ENCODE data around the gene MBD1. TPM values are rescaled to one million over a fixed set of nuclear protein-coding genes. Genes with fewer than 3 reads are reported as not detected.

The MBD1 gene
- total and polyA plus RNA-seq, 2 of the 13 experiments (the other 11 are each of a cell fraction or from before 2014, with no cell fraction given) = 25.5 to 28.6 TPM

- TF ChIP-seq, protein P1, sequence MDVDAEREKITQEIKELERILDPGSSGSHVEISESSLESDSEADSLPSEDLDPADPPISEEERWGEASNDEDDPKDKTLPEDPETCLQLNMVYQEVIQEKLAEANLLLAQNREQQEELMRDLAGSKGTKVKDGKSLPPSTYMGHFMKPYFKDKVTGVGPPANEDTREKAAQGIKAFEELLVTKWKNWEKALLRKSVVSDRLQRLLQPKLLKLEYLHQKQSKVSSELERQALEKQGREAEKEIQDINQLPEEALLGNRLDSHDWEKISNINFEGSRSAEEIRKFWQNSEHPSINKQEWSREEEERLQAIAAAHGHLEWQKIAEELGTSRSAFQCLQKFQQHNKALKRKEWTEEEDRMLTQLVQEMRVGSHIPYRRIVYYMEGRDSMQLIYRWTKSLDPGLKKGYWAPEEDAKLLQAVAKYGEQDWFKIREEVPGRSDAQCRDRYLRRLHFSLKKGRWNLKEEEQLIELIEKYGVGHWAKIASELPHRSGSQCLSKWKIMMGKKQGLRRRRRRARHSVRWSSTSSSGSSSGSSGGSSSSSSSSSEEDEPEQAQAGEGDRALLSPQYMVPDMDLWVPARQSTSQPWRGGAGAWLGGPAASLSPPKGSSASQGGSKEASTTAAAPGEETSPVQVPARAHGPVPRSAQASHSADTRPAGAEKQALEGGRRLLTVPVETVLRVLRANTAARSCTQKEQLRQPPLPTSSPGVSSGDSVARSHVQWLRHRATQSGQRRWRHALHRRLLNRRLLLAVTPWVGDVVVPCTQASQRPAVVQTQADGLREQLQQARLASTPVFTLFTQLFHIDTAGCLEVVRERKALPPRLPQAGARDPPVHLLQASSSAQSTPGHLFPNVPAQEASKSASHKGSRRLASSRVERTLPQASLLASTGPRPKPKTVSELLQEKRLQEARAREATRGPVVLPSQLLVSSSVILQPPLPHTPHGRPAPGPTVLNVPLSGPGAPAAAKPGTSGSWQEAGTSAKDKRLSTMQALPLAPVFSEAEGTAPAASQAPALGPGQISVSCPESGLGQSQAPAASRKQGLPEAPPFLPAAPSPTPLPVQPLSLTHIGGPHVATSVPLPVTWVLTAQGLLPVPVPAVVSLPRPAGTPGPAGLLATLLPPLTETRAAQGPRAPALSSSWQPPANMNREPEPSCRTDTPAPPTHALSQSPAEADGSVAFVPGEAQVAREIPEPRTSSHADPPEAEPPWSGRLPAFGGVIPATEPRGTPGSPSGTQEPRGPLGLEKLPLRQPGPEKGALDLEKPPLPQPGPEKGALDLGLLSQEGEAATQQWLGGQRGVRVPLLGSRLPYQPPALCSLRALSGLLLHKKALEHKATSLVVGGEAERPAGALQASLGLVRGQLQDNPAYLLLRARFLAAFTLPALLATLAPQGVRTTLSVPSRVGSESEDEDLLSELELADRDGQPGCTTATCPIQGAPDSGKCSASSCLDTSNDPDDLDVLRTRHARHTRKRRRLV (CRISPR knock-in tag; IDR thresholded peaks at IDR 0.05) = peak; percentile 48; the same call in 1 of the 2 replicates
- TF ChIP-seq ZNF296 (CRISPR knock-in tag; conservative IDR thresholded peaks at IDR 0.05) (no peak), LBX2 (CRISPR knock-in tag; IDR thresholded peaks at IDR 0.05; ENCODE audit: borderline replicate concordance) (peak; percentile 86; the same call in 1 of the 2 replicates), PLSCR1 (CRISPR knock-in tag; IDR thresholded peaks at IDR 0.05; ENCODE audit: borderline replicate concordance) (no peak), SOX13 (IDR thresholded peaks at IDR 0.05) (no peak), SOX13 (CRISPR knock-in tag; conservative IDR thresholded peaks at IDR 0.05 in 1 of 2, IDR thresholded peaks at IDR 0.05 in 1 of 2) (peak in 1 of 2 experiments; percentile 37; a peak in 2 of 4 replicates), FLYWCH1 (CRISPR knock-in tag; IDR thresholded peaks at IDR 0.05) (no peak), ZNF484 (CRISPR knock-in tag; IDR thresholded peaks at IDR 0.05; ENCODE audit: borderline replicate concordance, low read depth) (no peak), CBX2 (IDR thresholded peaks at IDR 0.05; ENCODE audit: low read depth, low read length) (no peak), CBX2 (CRISPR knock-in tag; IDR thresholded peaks at IDR 0.05; ENCODE audit: low read depth) (no peak), NFATC3 (CRISPR knock-in tag; IDR thresholded peaks at IDR 0.05) (no peak), SNAI1 (CRISPR knock-in tag; IDR thresholded peaks at IDR 0.05; ENCODE audit: borderline replicate concordance) (no peak), ZSCAN5A (CRISPR knock-in tag; IDR thresholded peaks at IDR 0.05; ENCODE audit: borderline replicate concordance) (no peak)
- TF ChIP-seq, protein P2, sequence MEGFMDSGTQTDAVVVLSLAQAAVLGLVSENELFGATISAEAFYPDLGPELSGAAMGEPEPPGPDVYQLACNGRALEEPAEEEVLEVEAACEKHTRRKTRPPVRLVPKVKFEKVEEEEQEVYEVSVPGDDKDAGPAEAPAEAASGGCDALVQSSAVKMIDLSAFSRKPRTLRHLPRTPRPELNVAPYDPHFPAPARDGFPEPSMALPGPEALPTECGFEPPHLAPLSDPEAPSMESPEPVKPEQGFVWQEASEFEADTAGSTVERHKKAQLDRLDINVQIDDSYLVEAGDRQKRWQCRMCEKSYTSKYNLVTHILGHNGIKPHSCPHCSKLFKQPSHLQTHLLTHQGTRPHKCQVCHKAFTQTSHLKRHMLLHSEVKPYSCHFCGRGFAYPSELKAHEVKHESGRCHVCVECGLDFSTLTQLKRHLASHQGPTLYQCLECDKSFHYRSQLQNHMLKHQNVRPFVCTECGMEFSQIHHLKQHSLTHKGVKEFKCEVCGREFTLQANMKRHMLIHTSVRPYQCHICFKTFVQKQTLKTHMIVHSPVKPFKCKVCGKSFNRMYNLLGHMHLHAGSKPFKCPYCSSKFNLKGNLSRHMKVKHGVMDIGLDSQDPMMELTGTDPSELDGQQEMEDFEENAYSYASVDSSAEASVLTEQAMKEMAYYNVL (CRISPR knock-in tag; IDR thresholded peaks at IDR 0.05; ENCODE audit: borderline replicate concordance) = peak; percentile 55; the same call in 1 of the 2 replicates
- TF ChIP-seq, protein P3, sequence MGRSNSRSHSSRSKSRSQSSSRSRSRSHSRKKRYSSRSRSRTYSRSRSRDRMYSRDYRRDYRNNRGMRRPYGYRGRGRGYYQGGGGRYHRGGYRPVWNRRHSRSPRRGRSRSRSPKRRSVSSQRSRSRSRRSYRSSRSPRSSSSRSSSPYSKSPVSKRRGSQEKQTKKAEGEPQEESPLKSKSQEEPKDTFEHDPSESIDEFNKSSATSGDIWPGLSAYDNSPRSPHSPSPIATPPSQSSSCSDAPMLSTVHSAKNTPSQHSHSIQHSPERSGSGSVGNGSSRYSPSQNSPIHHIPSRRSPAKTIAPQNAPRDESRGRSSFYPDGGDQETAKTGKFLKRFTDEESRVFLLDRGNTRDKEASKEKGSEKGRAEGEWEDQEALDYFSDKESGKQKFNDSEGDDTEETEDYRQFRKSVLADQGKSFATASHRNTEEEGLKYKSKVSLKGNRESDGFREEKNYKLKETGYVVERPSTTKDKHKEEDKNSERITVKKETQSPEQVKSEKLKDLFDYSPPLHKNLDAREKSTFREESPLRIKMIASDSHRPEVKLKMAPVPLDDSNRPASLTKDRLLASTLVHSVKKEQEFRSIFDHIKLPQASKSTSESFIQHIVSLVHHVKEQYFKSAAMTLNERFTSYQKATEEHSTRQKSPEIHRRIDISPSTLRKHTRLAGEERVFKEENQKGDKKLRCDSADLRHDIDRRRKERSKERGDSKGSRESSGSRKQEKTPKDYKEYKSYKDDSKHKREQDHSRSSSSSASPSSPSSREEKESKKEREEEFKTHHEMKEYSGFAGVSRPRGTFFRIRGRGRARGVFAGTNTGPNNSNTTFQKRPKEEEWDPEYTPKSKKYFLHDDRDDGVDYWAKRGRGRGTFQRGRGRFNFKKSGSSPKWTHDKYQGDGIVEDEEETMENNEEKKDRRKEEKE (IDR thresholded peaks at IDR 0.05) = no peak
Observed at GRCh38 chr18:50281295-50281971, at the start of gene MBD1 (continued).

All from HepG2 (cell line).